CD4-positive, alpha-beta T cell treated with Interferon alpha-2 for 1 hour (primary cell): Measurements from ENCODE around the gene TAS2R60.
"Not testable (repeated sequence)": the region's sequence is repeated elsewhere in the genome, so short reads cannot be mapped to it uniquely, and the experiment has no call there.

ENCODE experiments used
- DNase-seq, 2 donors: peaks; one replicate each; pipeline ENCODE4 v3.0.0-alpha.2; 2020 to 2022

TAS2R60 gene

DNA sequence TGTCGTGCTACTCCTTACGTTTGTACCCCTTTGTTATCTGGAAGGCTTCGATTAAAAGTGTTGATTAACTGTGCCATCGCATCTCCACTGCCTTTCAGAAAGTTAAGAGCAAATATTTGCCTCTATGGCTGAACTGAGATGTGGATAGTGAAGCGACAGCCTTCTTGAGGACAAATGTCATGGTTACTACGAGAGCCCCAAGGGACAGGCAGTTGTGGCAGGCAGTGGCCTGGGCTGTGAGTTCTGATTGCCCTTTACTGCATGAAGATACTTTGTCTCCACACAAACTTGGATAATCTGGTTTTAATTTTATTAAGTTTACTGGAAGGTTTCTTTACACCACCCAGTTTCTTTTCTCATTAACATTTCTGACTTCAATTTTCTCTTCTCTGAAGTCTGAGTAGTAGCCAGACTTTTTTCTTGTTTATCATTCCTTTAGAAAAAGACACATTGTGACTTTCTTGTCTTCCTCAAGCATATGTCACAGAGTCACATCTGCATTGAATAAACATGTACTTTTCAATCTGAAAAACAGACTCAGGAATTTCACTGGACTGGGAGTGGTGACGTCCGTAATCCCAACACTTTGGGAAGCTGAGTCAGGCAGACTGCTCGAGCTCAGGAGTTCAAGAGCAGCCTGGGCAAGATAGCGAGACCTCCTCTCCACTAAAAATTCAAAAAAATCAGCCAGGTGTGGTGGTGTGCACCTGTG, 36.0 kb downstream of the TAS2R60 start:
- DNase-seq = no peak

DNA sequence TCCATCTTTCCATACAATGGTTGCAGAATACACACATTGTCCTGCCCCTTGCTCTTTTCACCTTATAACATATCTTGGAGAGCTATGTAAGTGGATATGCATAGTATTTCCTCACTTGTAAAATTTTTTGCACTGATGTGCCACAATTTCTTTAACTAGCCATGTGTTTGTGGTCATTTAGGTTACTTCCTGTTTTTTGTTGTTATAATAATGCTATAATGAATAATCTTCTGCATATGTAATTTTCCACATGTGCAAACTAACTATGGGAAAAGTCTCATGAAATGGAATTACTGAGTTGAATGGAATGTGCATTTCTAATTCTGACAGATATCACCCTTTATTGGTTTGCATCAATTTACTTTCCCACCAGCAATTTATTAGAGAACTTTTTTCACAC, 37.2 kb downstream of the TAS2R60 start:
- no peak for DNase-seq

DNA sequence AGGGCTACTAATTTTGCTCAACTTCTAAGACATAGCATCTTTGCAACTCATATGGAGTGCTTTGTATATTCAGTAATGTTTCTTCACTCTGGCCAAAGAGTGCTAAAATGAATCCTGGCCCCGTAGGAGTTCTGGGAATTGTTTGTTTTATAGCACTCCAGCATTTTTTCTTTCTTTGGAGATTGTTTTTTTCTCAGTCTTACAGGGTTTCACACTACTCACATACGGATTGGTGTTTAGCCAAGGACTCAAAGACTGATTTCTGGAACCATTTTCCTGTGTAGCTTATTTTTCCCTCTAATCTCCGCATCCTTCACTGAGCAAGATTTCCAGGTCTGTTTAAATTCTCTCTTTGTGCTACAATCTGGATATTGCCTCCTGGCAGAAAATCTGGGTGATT, 40.9 kb downstream of the TAS2R60 start:
- DNase-seq = no peak

DNA sequence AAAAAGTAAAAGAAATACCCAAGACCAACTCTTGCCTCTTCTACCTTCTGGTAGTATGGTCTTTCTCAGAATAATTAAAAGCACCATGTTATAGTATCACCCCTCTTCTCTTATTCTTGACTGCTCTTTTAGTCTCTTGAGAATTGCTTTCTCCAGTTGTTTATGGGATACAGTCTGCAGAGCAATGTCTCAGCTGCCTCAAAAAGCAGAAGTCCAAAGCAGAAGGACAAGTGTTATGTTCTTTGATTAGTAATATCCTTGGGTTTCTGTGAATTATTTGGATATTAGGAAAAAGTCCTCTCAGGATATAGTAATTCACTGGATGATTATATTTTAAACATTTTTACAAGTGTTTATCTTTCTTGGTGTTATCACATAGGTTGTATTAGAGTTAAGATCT, 41.8 kb downstream of the TAS2R60 start:
- DNase-seq = no peak

DNA sequence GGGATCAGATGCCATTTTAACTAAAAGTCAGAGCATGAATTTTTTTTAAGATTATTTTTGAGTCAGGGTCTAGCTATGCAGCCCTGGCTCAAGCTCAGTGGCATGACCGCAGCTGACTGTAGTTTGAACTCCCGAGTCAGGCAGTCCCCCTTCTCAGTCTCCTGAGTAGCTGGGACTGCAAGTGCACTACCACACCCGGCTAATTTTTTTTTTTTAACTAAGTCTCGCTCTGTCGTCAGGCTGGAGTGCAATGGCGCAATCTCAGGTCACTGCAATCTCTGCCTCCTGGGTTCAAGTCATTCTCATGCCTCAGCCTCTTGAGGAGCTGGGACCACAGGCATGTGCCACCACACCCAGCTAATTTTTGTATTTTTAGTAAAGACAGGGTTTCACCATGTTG, 42.2 kb downstream of the TAS2R60 start:
- DNase-seq = no peak

DNA sequence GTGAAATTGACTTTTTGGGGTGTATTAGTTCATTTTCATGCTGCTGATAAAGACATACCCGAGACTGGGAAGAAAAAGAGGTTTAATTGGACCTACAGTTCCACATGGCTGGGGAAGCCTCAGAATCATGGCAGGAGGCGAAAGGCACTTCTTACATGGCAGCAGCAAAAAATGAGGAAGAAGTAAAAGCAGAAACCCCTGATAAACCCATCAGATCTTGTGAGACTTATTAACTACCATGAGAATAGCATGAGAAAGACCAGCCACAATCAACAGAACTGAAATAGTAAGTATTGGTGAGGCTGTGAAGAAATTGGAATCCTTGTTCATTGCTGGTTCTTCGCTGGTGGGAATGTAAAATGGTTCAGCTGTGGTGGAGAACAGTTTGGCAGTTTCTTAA, 43.0 kb downstream of the TAS2R60 start:
- DNase-seq = not testable (repeated sequence)

DNA sequence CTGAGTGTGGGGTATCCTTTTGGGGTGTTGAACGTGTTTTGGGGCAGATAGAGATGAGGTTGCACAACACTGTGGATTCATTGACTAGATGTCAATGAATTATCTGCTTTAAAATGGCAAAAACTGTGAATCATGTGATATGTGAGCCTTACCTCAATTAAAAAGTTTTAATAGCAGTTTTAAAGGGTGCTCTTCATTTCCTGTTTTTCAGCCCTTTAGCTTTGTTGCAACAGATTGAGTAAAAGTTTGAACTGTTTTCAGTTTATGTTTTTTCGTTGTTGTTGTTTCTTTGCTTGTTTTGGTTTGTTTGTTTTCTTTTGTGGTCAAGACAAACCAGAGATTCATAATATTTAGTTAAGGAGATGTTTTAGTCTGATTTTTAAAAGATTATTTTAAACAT, 43.8 kb downstream of the TAS2R60 start:
- DNase-seq = no peak

DNA sequence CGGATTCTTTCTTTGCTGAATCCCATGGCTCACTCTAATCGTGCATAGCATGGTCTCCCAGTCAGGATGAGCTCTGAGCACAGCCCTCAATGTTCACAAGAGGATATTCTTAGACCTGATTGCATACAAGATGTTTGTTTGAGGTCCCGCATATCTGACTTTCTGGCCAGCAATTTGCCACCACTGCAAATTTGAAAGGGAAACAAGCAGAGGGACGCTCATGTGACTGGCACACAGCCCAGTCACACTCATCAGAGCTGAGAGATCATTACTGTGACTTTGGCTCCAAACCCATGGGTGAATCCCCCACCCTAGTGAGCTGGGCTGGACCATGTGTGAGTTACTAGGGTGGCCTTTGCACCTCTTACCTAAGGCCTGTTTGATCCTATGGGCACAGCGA, 44.3 kb downstream of the TAS2R60 start:
- no peak for DNase-seq

DNA sequence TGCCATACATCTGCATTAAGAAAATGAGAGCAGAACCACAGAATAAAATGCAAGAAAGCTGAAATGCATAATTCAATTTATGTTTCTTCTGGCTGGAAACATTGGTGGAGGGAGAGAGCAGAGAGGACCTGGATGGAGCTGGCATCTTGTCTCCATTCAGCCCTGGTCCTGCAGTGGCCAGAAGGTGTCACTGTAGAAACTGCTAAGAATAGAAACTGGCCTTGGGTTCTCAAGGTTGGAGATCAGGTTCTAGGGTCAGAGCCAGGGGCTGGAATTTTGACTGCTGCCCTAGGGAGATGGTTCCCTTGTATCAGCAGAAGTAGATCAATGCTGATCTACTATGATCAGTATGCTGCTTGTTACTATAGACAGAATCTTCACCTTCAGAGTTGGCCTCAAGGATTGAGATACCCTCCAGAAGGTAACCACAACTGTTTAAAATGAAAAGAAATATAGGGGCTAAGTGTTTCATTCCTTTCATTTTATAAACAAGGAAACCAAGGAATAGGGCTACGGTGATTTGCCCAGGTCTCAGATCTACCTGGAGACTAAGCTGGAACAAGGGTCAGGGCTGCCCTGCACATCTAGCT, 47.6 kb downstream of the TAS2R60 start:
- DNase-seq = no peak

DNA sequence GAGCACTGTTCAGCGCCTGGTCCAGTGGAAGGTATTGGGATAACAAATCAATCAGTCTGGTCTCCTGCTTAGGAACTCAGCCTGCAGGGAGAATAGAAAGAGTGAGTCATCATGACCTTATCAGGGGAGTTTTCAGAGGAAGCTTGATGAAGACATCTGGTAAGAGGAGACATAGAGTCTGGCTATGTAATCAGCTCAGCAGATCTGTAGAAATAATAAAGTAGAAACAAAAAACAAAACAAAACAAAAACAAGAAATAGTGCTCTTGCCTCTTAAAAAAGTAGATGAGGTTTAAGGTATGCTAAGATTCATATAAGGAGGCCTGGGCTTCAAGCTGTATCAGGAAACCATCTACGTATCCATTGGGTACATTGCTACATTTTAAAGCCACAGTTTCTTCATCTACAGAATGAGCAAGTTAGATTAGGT, 48.8 kb downstream of the TAS2R60 start:
- no peak for DNase-seq

DNA sequence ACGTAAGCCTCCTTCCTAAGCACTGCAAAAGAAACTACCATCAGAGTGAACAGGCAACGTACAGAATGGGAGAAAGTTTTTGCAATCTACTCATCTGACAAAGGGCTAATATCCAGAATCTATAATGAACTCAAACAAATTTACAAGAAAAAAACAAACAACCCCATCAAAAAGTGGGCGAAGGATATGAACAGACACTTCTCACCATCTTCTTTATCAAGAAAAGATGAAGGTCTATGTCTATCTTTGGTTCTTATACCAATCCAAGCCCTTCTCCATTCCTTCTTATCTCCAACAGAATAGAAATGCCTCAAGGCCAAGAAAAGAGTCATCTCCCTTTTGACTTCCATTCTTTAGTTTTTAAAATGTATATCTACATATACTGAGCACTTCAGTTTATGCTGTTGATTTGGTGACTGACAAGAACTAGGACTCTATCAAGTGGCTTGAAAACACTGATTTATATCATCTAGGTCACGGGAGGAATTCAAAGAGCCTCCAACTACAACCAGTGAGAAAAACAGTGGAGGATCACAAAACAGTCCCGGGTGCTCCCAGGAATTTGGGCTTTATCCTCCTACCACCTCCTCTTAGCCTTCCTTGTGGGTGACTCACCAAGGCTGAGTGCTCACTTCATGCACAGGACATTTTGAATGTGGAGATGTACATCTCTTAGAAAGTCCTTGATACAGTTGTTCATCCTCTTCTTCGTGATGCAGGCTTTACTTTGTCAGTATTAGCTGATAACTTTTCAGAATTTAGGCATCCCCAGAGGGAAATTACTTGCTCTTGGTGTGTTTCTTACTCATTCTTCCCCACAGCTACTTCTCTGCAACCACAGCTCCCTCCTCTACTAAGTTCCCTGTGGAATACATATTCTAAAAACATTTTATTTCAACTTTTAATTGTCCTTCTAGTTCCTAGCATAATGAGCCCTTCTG, 49.8 kb downstream of the TAS2R60 start:
- DNase-seq = no peak

DNA sequence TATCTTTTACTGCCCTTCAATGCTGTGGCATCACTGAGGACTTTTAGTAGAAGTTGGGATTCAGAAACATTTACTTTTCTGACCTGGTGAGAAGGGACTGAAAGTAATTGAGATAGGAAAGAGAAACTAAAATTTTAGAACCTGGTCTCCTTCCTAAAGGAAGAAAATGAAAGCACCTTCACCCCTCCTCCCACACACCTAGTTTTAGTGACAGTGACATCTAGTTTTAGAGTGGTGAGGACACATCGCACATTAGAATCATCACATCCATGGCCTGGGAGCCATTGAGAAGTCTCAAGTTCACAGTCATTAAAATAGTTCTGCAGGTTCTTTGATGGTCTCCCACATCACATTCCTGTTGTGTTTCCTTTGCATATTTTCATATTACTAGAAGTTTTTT, 50.5 kb downstream of the TAS2R60 start:
- no peak for DNase-seq
